GM18526 (cell line): ENCODE results near the gene CHKA.

Source experiments
- POLR2A ChIP-seq: IDR thresholded peaks from 3 replicates; pipeline ENCODE4 v1.6.1; 2011; ENCODE audit not compliant: insufficient read length; ENCODE audit errors: extremely low read depth

CHKA gene

GRCh38 chr11:68048681-68049508 lies 72.3 kb downstream of the CHKA start:
- TF ChIP-seq POLR2A: no peak

GRCh38 chr11:68047437-68048290 lies 73.5 kb downstream of the CHKA start:
- no peak for TF ChIP-seq POLR2A

GRCh38 chr11:68044898-68045351 lies 76.3 kb downstream of the CHKA start:
- TF ChIP-seq POLR2A: no peak

- TF ChIP-seq POLR2A: no peak
These were observed 76.9 kb downstream of the CHKA start for GRCh38 chr11:68044145-68044813.

- TF ChIP-seq POLR2A: no peak
These were observed 77.6 kb downstream of the CHKA start for GRCh38 chr11:68043349-68044144.

- no peak for TF ChIP-seq POLR2A
These were observed 78.2 kb downstream of the CHKA start for GRCh38 chr11:68043029-68043348.

- no peak for TF ChIP-seq POLR2A
These were observed 78.8 kb downstream of the CHKA start for GRCh38 chr11:68042219-68043028.

- TF ChIP-seq POLR2A: no peak
These were observed 79.5 kb downstream of the CHKA start for GRCh38 chr11:68041617-68042218.

- no peak for TF ChIP-seq POLR2A
These were observed 80.1 kb downstream of the CHKA start for GRCh38 chr11:68040957-68041591.

- peak; percentile 51 for TF ChIP-seq POLR2A
These were observed 80.9 kb downstream of the CHKA start for GRCh38 chr11:68040101-68040956.

GRCh38 chr11:68039526-68040086 lies 81.6 kb downstream of the CHKA start:
- TF ChIP-seq POLR2A: no peak
